Uterus (tissue), 2 donors: ENCODE results near the gene ADD2.

Source experiments
- POLR2A ChIP-seq, 2 donors: fragments of 450-650 bp; IDR thresholded peaks; one replicate each; pipeline ENCODE4 v1.6.1; 2016; ENCODE audit warnings: antibody characterized with exemption in 2 of 2, mild to moderate bottlenecking in 1 of 2, moderate library complexity in 1 of 2
- TF ChIP-seq, protein P1 (sequence below), 4 experiments: fragments of 200-600 bp in 2 of 4; fragments of 450-650 bp in 2 of 4; sonication (generic) in 2 of 4; IDR thresholded peaks; one replicate each; pipeline ENCODE4 v1.5.1; 2016 to 2019; ENCODE audit warnings: antibody characterized with exemption in 4 of 4, mild to moderate bottlenecking in 2 of 4, moderate library complexity in 1 of 4

GRCh38 chr2:70608373-70608772, 159.6 kb downstream of the ADD2 start:
- TF ChIP-seq, protein P1, sequence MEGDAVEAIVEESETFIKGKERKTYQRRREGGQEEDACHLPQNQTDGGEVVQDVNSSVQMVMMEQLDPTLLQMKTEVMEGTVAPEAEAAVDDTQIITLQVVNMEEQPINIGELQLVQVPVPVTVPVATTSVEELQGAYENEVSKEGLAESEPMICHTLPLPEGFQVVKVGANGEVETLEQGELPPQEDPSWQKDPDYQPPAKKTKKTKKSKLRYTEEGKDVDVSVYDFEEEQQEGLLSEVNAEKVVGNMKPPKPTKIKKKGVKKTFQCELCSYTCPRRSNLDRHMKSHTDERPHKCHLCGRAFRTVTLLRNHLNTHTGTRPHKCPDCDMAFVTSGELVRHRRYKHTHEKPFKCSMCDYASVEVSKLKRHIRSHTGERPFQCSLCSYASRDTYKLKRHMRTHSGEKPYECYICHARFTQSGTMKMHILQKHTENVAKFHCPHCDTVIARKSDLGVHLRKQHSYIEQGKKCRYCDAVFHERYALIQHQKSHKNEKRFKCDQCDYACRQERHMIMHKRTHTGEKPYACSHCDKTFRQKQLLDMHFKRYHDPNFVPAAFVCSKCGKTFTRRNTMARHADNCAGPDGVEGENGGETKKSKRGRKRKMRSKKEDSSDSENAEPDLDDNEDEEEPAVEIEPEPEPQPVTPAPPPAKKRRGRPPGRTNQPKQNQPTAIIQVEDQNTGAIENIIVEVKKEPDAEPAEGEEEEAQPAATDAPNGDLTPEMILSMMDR (IDR thresholded peaks at IDR 0.05): no peak
- no peak for TF ChIP-seq POLR2A (IDR thresholded peaks at IDR 0.05)
